GM21515 (cell line): ENCODE results near the gene WNT9A.
"Not testable (repeated sequence)": the region's sequence is repeated elsewhere in the genome, so short reads cannot be mapped to it uniquely, and the experiment has no call there.

Experiments used
- ATAC-seq: cut with Tn5 transposase; IDR thresholded peaks from one replicate; pipeline ENCODE4 v1.9.1; 2021; ENCODE audit not compliant: unreplicated experiment

Gene WNT9A

DNA sequence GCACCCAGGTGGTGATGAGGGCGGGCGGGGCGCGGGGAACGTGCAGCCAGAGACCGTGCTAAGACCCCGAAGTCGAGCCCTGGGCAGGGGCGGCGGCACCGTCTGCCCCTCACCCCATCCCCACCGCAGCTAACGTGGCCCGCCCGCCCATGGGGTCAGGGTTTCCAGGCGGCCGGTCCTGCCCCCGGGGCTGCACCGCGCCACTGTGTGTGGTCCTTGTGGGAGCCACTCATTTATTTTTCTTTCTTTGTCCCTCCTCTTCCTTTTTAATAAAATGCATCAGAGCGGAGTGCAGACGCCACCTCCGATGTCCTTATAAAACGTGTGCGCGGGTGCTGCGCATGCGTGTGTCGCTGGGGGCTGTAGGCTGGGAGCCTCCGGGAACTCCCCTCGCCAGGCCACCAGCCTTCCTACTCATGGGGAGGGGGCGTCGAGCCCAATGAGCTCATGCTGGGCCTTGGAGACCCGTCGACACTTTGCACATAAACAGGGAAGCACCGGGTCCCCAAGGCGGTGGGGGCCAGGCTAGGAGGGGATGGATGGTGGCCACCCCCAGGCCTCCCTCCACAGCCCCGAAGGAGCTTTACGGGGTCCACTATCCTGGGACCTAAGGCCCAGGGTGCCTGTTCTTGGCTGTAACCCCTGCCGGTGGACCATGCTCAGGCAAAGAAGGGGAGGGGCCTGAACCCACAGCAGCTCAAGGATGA, 59.9 kb downstream of the WNT9A start:
- ATAC-seq: no peak

DNA sequence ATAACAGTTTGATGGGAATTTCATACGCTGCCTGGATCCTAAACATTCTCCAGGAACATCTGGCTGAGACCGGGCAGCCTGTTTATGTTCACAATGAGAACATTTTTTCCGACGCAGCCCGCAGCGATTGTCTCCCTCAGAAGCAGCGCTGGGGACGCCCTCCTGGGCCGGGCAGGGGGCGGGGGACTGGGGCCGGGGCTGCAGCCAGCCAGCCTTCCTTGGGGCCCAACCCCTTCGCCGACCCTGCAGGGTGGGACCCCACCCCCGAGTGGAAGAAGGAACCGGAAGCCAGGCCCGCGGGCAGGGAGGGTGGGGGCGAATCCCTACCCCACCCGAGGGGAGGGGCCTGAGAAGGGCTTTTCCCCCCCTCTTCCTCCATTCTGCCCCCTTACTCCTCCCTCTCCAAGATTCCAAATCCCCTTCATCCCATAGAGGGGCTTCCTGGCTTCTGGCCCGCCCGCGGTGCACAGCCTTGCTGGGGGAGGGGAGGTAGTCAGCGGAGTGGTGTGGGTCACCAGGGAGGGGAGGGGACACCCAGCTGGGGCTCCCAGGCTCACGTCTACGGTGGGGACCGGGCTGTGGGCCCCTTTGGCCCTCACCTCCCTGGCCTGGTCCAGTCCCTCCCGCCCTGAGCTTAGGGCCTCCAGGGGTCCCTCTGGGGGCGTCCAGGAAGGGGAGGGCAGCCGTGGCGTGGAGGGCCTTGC, 60.6 kb downstream of the WNT9A start:
- ATAC-seq: no peak

DNA sequence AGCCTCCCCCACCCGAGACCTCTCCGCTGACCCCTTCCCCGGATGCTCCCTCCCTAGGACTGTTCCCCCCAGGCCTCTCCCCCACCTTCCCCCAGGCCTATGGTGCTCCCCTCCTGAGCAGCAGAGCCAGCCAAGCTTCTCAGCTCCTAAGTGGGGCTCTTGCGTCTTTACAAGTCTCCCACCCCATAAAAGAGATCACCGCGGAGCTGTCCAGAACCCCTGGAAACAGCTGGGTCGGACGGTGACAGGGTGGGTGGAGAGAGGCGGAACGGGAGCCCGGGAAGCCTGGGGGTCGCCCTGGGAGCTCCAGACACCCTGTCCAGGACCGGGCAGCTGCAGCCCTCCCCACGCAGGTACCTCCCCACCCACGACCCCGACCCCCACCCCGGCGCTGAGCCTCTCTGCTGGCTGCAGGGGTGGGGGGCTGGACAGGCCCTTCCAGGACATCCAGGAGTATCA, 61.2 kb downstream of the WNT9A start:
- no peak for ATAC-seq

DNA sequence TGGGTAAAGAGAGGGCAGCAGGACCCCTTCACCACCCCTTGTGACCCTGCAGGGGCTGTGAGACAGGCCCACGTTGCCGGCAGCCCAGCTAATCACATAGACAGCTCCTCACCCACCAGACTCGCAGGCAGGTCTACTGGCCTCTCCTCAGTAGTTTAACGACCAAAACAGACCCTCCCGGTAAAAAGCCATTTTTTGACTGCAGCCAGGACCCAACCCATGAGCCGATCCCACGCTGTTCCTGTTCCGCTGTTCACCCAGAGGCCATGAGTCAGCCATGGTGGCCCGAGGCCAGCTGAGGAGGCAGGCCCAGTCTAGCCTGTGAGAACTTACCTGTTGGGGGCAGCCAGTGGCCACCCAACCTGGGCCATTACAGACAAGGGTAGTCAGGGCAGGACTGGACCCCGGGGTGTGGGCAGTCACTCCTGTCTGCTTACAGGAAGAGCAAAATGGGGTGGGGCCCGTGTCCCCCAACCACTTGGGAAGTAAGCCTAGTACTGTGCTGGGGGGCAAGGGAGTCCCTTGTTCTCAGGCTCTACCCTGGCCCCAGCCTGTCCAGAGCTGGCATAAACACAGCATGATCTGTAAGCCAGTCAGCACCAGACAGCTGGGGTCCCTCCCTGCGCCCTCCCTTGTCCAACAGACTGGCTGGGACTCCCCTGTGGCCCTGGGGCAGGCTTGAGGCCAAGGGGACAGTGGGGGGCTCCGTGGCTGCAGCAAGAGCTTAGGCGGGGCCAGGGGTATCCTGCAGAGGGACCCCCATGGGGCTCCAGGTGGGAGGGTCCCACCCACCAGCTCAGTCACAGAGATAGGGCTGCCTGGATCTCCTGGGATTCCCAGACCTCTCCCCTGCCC, 61.9 kb downstream of the WNT9A start:
- ATAC-seq: no peak

DNA sequence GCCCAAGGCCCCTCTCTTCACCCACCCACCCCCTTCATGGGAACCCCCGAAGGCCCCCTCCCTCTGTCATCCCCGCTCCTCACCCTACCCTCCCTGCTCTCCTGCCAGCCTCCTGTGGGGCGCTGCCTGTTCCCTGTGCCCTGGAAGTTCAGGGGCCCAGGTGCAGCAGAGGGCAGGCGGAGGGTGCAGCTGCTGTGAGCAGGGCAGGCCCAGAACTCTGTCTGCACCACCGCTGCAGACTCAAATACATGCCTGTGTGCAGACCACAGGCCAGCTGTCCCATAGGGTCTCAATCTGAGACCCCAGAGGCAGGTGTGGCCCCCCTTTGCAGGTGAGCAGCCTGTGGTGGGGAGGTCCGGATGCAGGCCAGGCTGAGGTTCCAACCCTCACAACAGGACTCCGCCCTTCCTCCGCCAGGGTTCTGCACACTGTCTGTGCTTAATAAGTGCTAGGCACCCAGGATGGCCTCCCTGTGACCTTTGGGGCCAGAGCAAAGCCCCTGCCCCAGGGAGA, 62.5 kb downstream of the WNT9A start:
- no peak for ATAC-seq

- no peak for ATAC-seq
Observed at GRCh38 chr1:227884370-227885134, 63.2 kb downstream of the WNT9A start.

- no peak for ATAC-seq
Observed at GRCh38 chr1:227883641-227884301, 64.0 kb downstream of the WNT9A start.

DNA sequence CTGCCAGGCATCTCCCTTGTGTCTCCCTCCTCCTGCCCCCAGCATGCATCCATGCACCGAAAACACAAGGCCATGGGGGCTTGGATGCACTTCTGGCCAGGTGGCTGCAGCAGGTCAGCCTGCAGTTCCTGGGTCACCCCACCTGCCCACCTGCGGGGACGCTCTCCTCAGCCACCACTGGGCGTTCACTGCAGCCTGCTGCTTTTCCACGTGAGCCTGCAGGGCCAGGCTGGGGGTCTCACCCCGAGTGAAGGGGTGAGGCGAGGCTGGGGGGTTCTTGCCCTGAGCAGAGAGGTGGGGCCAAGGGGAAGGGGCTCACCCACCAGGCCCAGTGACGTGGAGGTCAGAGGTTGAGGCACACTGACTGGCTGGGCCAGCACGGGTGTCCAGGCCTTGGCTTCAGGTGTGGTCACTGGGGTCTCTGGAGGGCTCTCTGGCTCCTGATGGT, 64.6 kb downstream of the WNT9A start:
- ATAC-seq: no peak

GRCh38 chr1:227880342-227880924, 67.3 kb downstream of the WNT9A start:
- no peak for ATAC-seq

DNA sequence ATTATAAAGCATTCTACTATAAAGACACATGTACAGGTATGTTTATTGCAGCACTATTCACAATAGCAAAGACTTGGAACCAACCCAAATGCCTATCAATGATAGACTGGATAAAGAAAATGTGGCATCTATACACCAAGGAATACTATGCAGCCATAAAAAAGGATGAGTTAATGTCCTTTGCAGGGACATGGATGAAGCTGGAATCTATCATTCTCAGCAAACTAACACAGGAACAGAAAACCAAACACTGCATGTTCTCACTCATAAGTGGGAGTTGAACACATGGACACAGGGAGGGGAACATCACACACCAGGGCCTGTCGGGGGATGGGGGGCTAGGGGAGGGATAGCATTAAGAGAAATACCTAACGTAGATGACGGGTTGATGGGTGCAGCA, 69.9 kb downstream of the WNT9A start:
- not testable (repeated sequence) for ATAC-seq

- not testable (repeated sequence) for ATAC-seq
Observed at GRCh38 chr1:227871892-227872291, 75.8 kb downstream of the WNT9A start.

- no peak for ATAC-seq
Observed at GRCh38 chr1:227870366-227870765, 77.4 kb downstream of the WNT9A start.

GRCh38 chr1:227869851-227870305, 77.9 kb downstream of the WNT9A start:
- ATAC-seq: no peak

- ATAC-seq: no peak
Observed at GRCh38 chr1:227869279-227869842, 78.4 kb downstream of the WNT9A start.
